GM23338 (cell line): ENCODE results near the gene NDRG2.

Experiments used
- CREB1 ChIP-seq: fragments of 250-450 bp; sonication (Bioruptor Pico); IDR thresholded peaks from 2 replicates; pipeline ENCODE4 v1.5.0; 2020; ENCODE audit warnings: low read depth, mild to moderate bottlenecking, moderate library complexity
- CTCF ChIP-seq, 2 experiments: fragments of 200-600 bp in 1 of 2; sonication (generic) in 1 of 2; conservative IDR thresholded peaks; 2 replicates each; pipeline versions ENCODE4 v1.5.1 to v1.6.1; 2016 to 2017; ENCODE audit warnings: antibody characterized with exemption in 2 of 2, low read depth in 2 of 2, mild to moderate bottlenecking in 2 of 2, moderate library complexity in 1 of 2
- ETS1 ChIP-seq: IDR thresholded peaks from 2 replicates; pipeline ENCODE4 v1.6.1; 2016; ENCODE audit warnings: antibody characterized with exemption
- EZH2 ChIP-seq: fragments of 200-600 bp; sonication (generic); IDR thresholded peaks from one replicate; pipeline ENCODE4 v1.8.0; 2017; ENCODE audit warnings: antibody characterized with exemption, mild to moderate bottlenecking, low read depth; ENCODE audit not compliant: unreplicated experiment
- JUNB ChIP-seq: IDR thresholded peaks from one replicate; pipeline ENCODE4 v1.6.1; 2016; ENCODE audit warnings: antibody characterized with exemption; ENCODE audit not compliant: unreplicated experiment
- NANOG ChIP-seq: IDR thresholded peaks from 2 replicates; pipeline ENCODE4 v1.6.1; 2016; ENCODE audit warnings: antibody characterized with exemption, borderline replicate concordance
- POLR2AphosphoS5 ChIP-seq: IDR thresholded peaks from 2 replicates; pipeline ENCODE4 v1.6.1; 2016; ENCODE audit warnings: antibody characterized with exemption, low read depth

DNA sequence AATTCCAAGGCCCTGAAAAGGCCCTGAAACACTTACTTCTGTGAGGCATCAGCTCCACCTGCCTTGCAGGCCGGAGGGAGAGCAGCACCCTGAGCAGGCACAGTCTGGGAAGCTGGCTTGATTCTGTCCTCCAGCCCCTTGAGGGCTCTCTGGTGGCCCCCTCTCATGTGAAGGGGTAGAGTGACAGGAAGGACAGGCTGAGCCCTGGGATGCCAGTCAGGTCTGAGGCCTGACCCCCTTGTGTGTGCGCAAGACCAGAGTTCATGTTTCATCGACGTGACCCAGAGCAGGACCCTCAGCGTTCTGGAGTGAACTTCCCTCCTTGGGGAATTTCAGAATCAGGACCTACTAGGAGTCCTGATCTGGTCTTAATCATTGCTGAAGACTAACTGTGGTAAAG lies 34.0 kb upstream of the NDRG2 start:
- TF ChIP-seq CTCF (conservative IDR thresholded peaks at IDR 0.05; ENCODE audit: low read depth in 2 of 2) (no peak), POLR2AphosphoS5 (no peak), NANOG (no peak), EZH2 (no peak), CREB1 (no peak), ETS1 (no peak), JUNB (no peak)
